ENCODE measurements around the gene CD40LG.

CD40LG gene

DNA sequence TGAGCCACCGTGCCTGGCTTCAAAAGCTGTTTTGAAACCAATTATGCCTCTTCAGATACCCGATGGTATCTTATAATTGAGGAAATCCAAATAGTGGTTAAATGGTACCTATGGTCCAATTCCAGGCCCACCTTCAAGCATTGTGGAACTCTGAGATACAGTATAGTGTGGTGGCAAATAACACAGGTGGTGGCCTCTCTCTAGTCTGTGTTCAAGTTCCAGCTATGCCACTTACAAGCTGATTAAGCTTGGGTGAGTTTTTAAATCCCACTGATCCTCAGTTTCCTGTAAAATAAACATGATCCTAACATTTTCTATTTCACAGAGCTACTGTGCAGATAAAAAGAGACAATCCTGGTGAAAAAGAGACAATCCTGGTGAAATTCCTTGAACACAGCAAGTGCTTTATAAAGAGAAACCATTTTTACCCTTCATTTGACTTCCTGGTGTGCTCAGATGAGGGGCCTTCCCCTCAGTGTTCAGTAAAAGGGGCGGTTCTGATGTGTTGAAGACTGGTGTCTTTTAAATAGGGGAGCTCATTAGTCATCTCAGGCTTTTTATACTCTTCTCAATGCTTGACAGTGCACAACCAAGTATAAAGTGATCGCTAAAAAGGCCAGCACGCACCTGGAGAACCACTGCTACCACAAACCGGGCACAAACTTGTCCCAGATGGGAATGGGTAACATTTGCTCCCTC lies 30.8 kb upstream of the CD40LG start:
- DNase-seq (ENCODE audit: extremely low spot score): no peak
- ChIA-PET POLR2A (no interaction called here), CTCF (no interaction called here)
- TF ChIP-seq TARDBP (IDR thresholded peaks at IDR 0.05) (no peak), FOXK2 (IDR thresholded peaks at IDR 0.05) (no peak), FOXA1 (IDR thresholded peaks at IDR 0.05) (no peak)

GRCh38 chrX:136619899-136620505 lies 28.0 kb upstream of the CD40LG start:
- DNase-seq (ENCODE audit: extremely low spot score): no peak
- TF ChIP-seq ZNF384 (IDR thresholded peaks at IDR 0.05): no peak
- no peak for TF ChIP-seq ARNT (IDR thresholded peaks at IDR 0.05)
- TF ChIP-seq BHLHE40 (IDR thresholded peaks at IDR 0.05; ENCODE audit: borderline replicate concordance): no peak
- no peak for TF ChIP-seq HDGF (IDR thresholded peaks at IDR 0.05; ENCODE audit: borderline replicate concordance)
- no peak for TF ChIP-seq LEF1 (IDR thresholded peaks at IDR 0.05; ENCODE audit: borderline replicate concordance)
- TF ChIP-seq NFRKB (IDR thresholded peaks at IDR 0.05): no peak
- TF ChIP-seq CTBP1 (IDR thresholded peaks at IDR 0.05; ENCODE audit: borderline replicate concordance): no peak
- TF ChIP-seq, protein P1, sequence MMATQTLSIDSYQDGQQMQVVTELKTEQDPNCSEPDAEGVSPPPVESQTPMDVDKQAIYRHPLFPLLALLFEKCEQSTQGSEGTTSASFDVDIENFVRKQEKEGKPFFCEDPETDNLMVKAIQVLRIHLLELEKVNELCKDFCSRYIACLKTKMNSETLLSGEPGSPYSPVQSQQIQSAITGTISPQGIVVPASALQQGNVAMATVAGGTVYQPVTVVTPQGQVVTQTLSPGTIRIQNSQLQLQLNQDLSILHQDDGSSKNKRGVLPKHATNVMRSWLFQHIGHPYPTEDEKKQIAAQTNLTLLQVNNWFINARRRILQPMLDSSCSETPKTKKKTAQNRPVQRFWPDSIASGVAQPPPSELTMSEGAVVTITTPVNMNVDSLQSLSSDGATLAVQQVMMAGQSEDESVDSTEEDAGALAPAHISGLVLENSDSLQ (IDR thresholded peaks at IDR 0.05): no peak
- TF ChIP-seq TARDBP (IDR thresholded peaks at IDR 0.05): no peak
- ChIA-PET POLR2A (no interaction called here), CTCF (no interaction called here)

- ChIA-PET POLR2A (no interaction called here), CTCF (no interaction called here)
- TF ChIP-seq TARDBP (IDR thresholded peaks at IDR 0.05) (no peak), NFRKB (IDR thresholded peaks at IDR 0.05) (no peak), HDGF (IDR thresholded peaks at IDR 0.05; ENCODE audit: borderline replicate concordance) (no peak), FOXA1 (IDR thresholded peaks at IDR 0.05) (no peak), BHLHE40 (IDR thresholded peaks at IDR 0.05; ENCODE audit: borderline replicate concordance) (no peak), ARNT (IDR thresholded peaks at IDR 0.05) (no peak), CTBP1 (IDR thresholded peaks at IDR 0.05; ENCODE audit: borderline replicate concordance) (no peak), ZNF384 (IDR thresholded peaks at IDR 0.05) (no peak), ELF4 (IDR thresholded peaks at IDR 0.05) (no peak), FOXM1 (IDR thresholded peaks at IDR 0.05; ENCODE audit: borderline replicate concordance) (no peak), LEF1 (IDR thresholded peaks at IDR 0.05; ENCODE audit: borderline replicate concordance) (no peak), SUZ12 (IDR thresholded peaks at IDR 0.05) (no peak), SP1 (IDR thresholded peaks at IDR 0.05) (no peak), L3MBTL2 (conservative IDR thresholded peaks at IDR 0.05) (no peak), FOXK2 (IDR thresholded peaks at IDR 0.05) (no peak)
- TF ChIP-seq, protein P1 (IDR thresholded peaks at IDR 0.05): no peak
- no peak for DNase-seq (ENCODE audit: extremely low spot score)
Measured at GRCh38 chrX:136620780-136621179, 27.2 kb upstream of the CD40LG start.

DNA sequence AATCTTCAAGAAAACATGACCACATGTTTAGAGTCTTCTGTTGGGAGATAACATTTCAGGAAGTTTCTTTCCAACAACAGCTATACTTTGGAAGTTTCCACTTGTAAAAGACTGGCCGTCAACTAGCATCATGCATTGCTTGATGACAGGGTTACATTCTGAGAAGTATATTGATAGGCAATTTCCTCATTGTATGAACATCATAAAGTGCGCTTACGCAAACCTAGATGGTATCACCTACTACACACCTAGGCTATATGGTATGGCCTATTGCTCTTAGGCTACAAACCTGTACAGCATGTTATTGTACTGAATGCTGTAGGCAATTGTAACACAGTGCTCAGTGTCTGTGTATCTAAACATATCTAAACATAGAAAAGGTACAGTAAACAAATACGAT lies 25.4 kb upstream of the CD40LG start:
- ChIA-PET CTCF (no interaction called here), POLR2A (no interaction called here)
- no peak for DNase-seq (ENCODE audit: extremely low spot score)
- no peak for TF ChIP-seq L3MBTL2 (conservative IDR thresholded peaks at IDR 0.05)

DNA sequence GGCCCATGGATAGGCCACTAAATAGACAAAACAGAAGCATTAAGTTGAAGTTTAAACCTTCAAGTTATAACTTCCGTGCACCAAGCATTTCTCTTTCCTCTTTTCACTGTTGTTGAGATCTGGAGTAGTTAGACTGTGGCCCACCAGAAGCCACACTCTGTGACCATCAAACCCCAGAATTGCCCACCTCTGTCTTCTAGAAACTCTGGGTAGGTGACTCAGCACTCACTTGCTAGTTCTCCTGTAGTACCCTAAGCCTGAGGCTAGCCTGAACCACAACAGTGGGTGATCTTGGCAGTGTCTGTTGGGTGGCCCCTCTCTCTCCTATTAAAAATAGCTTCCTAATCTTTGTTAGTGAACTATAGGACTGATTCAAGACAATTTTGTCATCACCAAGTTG lies 24.6 kb upstream of the CD40LG start:
- TF ChIP-seq BHLHE40 (IDR thresholded peaks at IDR 0.05; ENCODE audit: borderline replicate concordance) (no peak), FOXK2 (IDR thresholded peaks at IDR 0.05) (no peak), TARDBP (IDR thresholded peaks at IDR 0.05) (no peak), SUZ12 (IDR thresholded peaks at IDR 0.05) (no peak), L3MBTL2 (conservative IDR thresholded peaks at IDR 0.05) (no peak), FOXM1 (IDR thresholded peaks at IDR 0.05; ENCODE audit: borderline replicate concordance) (no peak), HDGF (IDR thresholded peaks at IDR 0.05; ENCODE audit: borderline replicate concordance) (no peak), ARNT (IDR thresholded peaks at IDR 0.05) (no peak), ELF4 (IDR thresholded peaks at IDR 0.05) (no peak), LEF1 (IDR thresholded peaks at IDR 0.05; ENCODE audit: borderline replicate concordance) (no peak), CTBP1 (IDR thresholded peaks at IDR 0.05; ENCODE audit: borderline replicate concordance) (no peak), SP1 (IDR thresholded peaks at IDR 0.05) (no peak), ZNF384 (IDR thresholded peaks at IDR 0.05) (no peak), NFRKB (IDR thresholded peaks at IDR 0.05) (no peak), FOXA1 (IDR thresholded peaks at IDR 0.05) (no peak)
- TF ChIP-seq, protein P1 (IDR thresholded peaks at IDR 0.05): no peak
- POLR2A ChIA-PET: no interaction called here
- CTCF ChIA-PET: no interaction called here
- no peak for DNase-seq (ENCODE audit: extremely low spot score)

DNA sequence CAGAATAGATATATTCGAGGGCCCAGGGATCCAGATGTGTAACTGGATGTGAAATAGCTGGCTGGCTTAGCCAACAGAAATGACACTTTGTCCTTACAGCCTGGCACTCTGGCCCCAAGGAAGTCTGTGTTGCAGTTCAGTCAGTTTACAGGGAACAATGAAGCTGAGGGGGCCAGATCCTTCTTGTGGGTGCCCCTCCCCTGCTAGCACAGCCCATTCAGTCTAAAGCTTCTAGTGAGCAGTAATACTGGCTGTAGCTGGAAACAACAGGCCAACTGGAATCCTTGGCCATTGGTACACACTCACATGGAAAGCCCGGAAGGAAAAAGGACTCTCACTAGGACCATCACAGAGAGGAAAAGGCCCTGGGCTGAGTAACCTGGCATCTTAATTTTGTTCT lies 22.7 kb upstream of the CD40LG start:
- ChIA-PET POLR2A (no interaction called here), CTCF (interaction anchor here (0.6 kb wide), 1 partner anchor 1678 kb away, joined by 5 read pairs; no protein-coding TSS in a partner anchor)
- TF ChIP-seq SP1 (IDR thresholded peaks at IDR 0.05): no peak
- no peak for TF ChIP-seq ZNF384 (IDR thresholded peaks at IDR 0.05)
- TF ChIP-seq ARNT (IDR thresholded peaks at IDR 0.05): no peak
- TF ChIP-seq FOXM1 (IDR thresholded peaks at IDR 0.05; ENCODE audit: borderline replicate concordance): no peak
- no peak for TF ChIP-seq L3MBTL2 (conservative IDR thresholded peaks at IDR 0.05)
- no peak for TF ChIP-seq SUZ12 (IDR thresholded peaks at IDR 0.05)
- no peak for TF ChIP-seq ELF4 (IDR thresholded peaks at IDR 0.05)
- TF ChIP-seq TARDBP (IDR thresholded peaks at IDR 0.05): no peak
- no peak for TF ChIP-seq BHLHE40 (IDR thresholded peaks at IDR 0.05; ENCODE audit: borderline replicate concordance)
- no peak for TF ChIP-seq LEF1 (IDR thresholded peaks at IDR 0.05; ENCODE audit: borderline replicate concordance)
- TF ChIP-seq HDGF (IDR thresholded peaks at IDR 0.05; ENCODE audit: borderline replicate concordance): no peak
- TF ChIP-seq FOXA1 (IDR thresholded peaks at IDR 0.05): no peak
- TF ChIP-seq FOXK2 (IDR thresholded peaks at IDR 0.05): no peak
- TF ChIP-seq NFRKB (IDR thresholded peaks at IDR 0.05): no peak
- TF ChIP-seq, protein P1 (IDR thresholded peaks at IDR 0.05): no peak
- TF ChIP-seq CTBP1 (IDR thresholded peaks at IDR 0.05; ENCODE audit: borderline replicate concordance): no peak
- no peak for DNase-seq (ENCODE audit: extremely low spot score)
